PC-9 (cell line): ENCODE data around the gene IARS2. TPM values are rescaled to one million over a fixed set of nuclear protein-coding genes. Genes with fewer than 3 reads are reported as not detected.
A peak's percentile ranks its signal among the peaks of the same experiment; 100 is the strongest.

ENCODE experiments used
- BruUV-seq: library from RNA; stranded (reverse); fragments of 400-500 nt; replicated peaks from 2 replicates; lab custom pipeline; 2021; lab: Mats Ljungman, UMichigan
- CTCF ChIA-PET: fragments of 300-600 bp; sonication (Branson Sonifier 250); formaldehyde crosslinking; loops from one replicate; lab custom pipeline; 2022; ENCODE audit warnings: antibody characterized with exemption; lab: Charles Lee
- POLR2A ChIA-PET: fragments of 300-600 bp; sonication (Branson Sonifier 250); formaldehyde crosslinking; loops from one replicate; lab custom pipeline; 2022; ENCODE audit warnings: antibody characterized with exemption; ENCODE audit not compliant: unreplicated experiment; lab: Charles Lee
- DNase-seq, 2 experiments: peaks; one replicate each; pipeline versions ENCODE4 v3.0.0 to v3.0.0-alpha.2; 2015 to 2022; ENCODE audit warnings: mixed read lengths in 1 of 2
- H2AFZ ChIP-seq: fragments of 200-600 bp; sonication (generic); 2 replicates; pipeline ENCODE4 v1.8.1; 2017; ENCODE audit warnings: antibody characterized with exemption
- H3F3A ChIP-seq: fragments of 200-600 bp; sonication (generic); 2 replicates; pipeline ENCODE4 v1.8.1; 2017; ENCODE audit warnings: antibody characterized with exemption, mild to moderate bottlenecking, low read depth; ENCODE audit not compliant: insufficient read depth
- H3K27ac ChIP-seq: fragments of 200-600 bp; sonication (generic); 2 replicates; pipeline ENCODE4 v1.6.1; 2016; ENCODE audit warnings: mixed run types
- H3K27me3 ChIP-seq: fragments of 200-600 bp; sonication (generic); 2 replicates; pipeline ENCODE4 v1.6.1; 2016; ENCODE audit warnings: low read depth, mixed run types; ENCODE audit not compliant: insufficient read depth
- H3K36me3 ChIP-seq: fragments of 200-600 bp; sonication (generic); 2 replicates; pipeline ENCODE4 v1.6.1; 2016; ENCODE audit warnings: low read depth, mixed run types
- H3K4me1 ChIP-seq: fragments of 200-600 bp; sonication (generic); replicated peaks from 2 replicates; pipeline ENCODE4 v1.6.1; 2016; ENCODE audit warnings: mixed run types; ENCODE audit not compliant: insufficient read depth
- H3K4me2 ChIP-seq: fragments of 200-600 bp; sonication (generic); 2 replicates; pipeline ENCODE4 v1.6.1; 2017; ENCODE audit warnings: mixed run types
- H3K4me3 ChIP-seq: fragments of 200-600 bp; sonication (generic); 2 replicates; pipeline ENCODE4 v1.6.1; 2016; ENCODE audit warnings: mixed run types
- H3K79me2 ChIP-seq: fragments of 200-600 bp; sonication (generic); 2 replicates; pipeline ENCODE4 v1.6.1; 2017; ENCODE audit warnings: low read depth, mixed run types
- H3K9me2 ChIP-seq: fragments of 200-600 bp; sonication (generic); 2 replicates; pipeline ENCODE4 v1.8.1; 2017; ENCODE audit warnings: mild to moderate bottlenecking; ENCODE audit not compliant: insufficient read depth
- H3K9me3 ChIP-seq: fragments of 200-600 bp; sonication (generic); 2 replicates; pipeline ENCODE4 v1.8.1; 2016; ENCODE audit warnings: low read depth; ENCODE audit not compliant: insufficient read depth
- H4K20me1 ChIP-seq: fragments of 200-600 bp; sonication (generic); 2 replicates; pipeline ENCODE4 v1.8.1; 2017; ENCODE audit not compliant: insufficient read depth
- CTCF ChIP-seq: fragments of 200-600 bp; sonication (generic); conservative IDR thresholded peaks from 2 replicates; pipeline ENCODE4 v1.6.1; 2017; ENCODE audit warnings: mixed run types, antibody characterized with exemption, mild to moderate bottlenecking, moderate library complexity
- EZH2 ChIP-seq: fragments of 200-600 bp; sonication (generic); IDR thresholded peaks from 2 replicates; pipeline ENCODE4 v1.8.0; 2017; ENCODE audit warnings: antibody characterized with exemption, low read depth
- intact Hi-C: fragments of 100-400 bp; cut with micrococcal nuclease; formaldehyde crosslinking; loops from one replicate; pipeline ENCODE4 v1.10.0; 2022; ENCODE audit not compliant: unreplicated experiment
- total RNA-seq: library from RNA; stranded (reverse); gene quantifications from 2 replicates; pipeline ENCODE4 v1.2.3, GENCODE V29; 2021

IARS2 gene
- total RNA-seq, 1 experiment from 2014 or later = 155 TPM

GRCh38 chr1:220060876-220061275, 33.1 kb upstream of the IARS2 start:
- H3K36me3 ChIP-seq = peaks cover 6% of the 10 kb centered on the region; the same call in 1 of the 2 replicates
- no peaks in the 10 kb centered on the region for H3K27me3 ChIP-seq
- H3K79me2 ChIP-seq = no peaks in the 10 kb centered on the region
- no peak overlapping the region for H3K4me2 ChIP-seq
- no peak overlapping the region for H3K4me3 ChIP-seq
- no TSS peak for BruUV-seq
- no peaks in the 10 kb centered on the region for H3K9me2 ChIP-seq
- POLR2A ChIA-PET = interaction anchor here (0.6 kb wide), 1 partner anchor 39 kb away, joined by 3 read pairs; no protein-coding TSS in a partner anchor
- intact Hi-C loops = no loop called here
- H3K27ac ChIP-seq = no peak overlapping the region
- CTCF ChIA-PET = interaction anchor here (0.7 kb wide), 1 partner anchor 483 kb away, joined by 5 read pairs; no protein-coding TSS in a partner anchor
- H3F3A ChIP-seq = no peaks in the 10 kb centered on the region
- no peak overlapping the region for H2AFZ ChIP-seq
- no peaks in the 10 kb centered on the region for H4K20me1 ChIP-seq
- no peak for DNase-seq
- H3K9me3 ChIP-seq = no peaks in the 10 kb centered on the region
- no peaks in the 10 kb centered on the region for H3K4me1 ChIP-seq
- TF ChIP-seq CTCF = no peak
- TF ChIP-seq EZH2 = no peak

GRCh38 chr1:220062629-220063028, 31.3 kb upstream of the IARS2 start:
- H3K79me2 ChIP-seq = no peaks in the 10 kb centered on the region
- H3K36me3 ChIP-seq = peaks cover 9% of the 10 kb centered on the region; the same call in 1 of the 2 replicates
- H3K4me3 ChIP-seq = no peak overlapping the region
- ChIA-PET CTCF (no interaction called here), POLR2A (no interaction called here)
- no peaks in the 10 kb centered on the region for H3K9me3 ChIP-seq
- H3K4me1 ChIP-seq = peaks cover 7% of the 10 kb centered on the region
- H3K27ac ChIP-seq = no peak overlapping the region
- DNase-seq = no peak
- no peaks in the 10 kb centered on the region for H4K20me1 ChIP-seq
- no peak overlapping the region for H3K4me2 ChIP-seq
- H3K27me3 ChIP-seq = no peaks in the 10 kb centered on the region
- peaks cover 5% of the 10 kb centered on the region; the same call in 1 of the 2 replicates for H3F3A ChIP-seq
- TF ChIP-seq EZH2 (no peak), CTCF (no peak)
- intact Hi-C loops = no loop called here
- H3K9me2 ChIP-seq = no peaks in the 10 kb centered on the region
- BruUV-seq = no TSS peak
- H2AFZ ChIP-seq = no peak overlapping the region

GRCh38 chr1:220067269-220068204, 26.4 kb upstream of the IARS2 start:
- peaks cover 7% of the 10 kb centered on the region; the same call in 1 of the 2 replicates for H3F3A ChIP-seq
- H2AFZ ChIP-seq = no peak overlapping the region
- intact Hi-C loops = no loop called here
- H4K20me1 ChIP-seq = no peaks in the 10 kb centered on the region
- H3K4me3 ChIP-seq = no peak overlapping the region
- CTCF ChIA-PET = no interaction called here
- peaks cover 16% of the 10 kb centered on the region for H3K36me3 ChIP-seq
- H3K27me3 ChIP-seq = no peaks in the 10 kb centered on the region
- H3K9me3 ChIP-seq = no peaks in the 10 kb centered on the region
- peak overlapping the region; percentile 23; the same call in 1 of the 2 replicates for H3K27ac ChIP-seq
- no peaks in the 10 kb centered on the region for H3K79me2 ChIP-seq
- H3K4me2 ChIP-seq = no peak overlapping the region
- POLR2A ChIA-PET = no interaction called here
- DNase-seq = peak in 1 of 2 experiments; percentile 57
- BruUV-seq = no TSS peak
- no peaks in the 10 kb centered on the region for H3K9me2 ChIP-seq
- TF ChIP-seq EZH2 = no peak
- no peak for TF ChIP-seq CTCF
- H3K4me1 ChIP-seq = peaks cover 8% of the 10 kb centered on the region
